Transverse colon (tissue), 3 donors: Measurements from ENCODE around the gene CCL2.

Source experiments
- POLR2A ChIP-seq: fragments of 450-650 bp; IDR thresholded peaks from one replicate; pipeline ENCODE4 v1.6.1; 2016; ENCODE audit warnings: antibody characterized with exemption, mild to moderate bottlenecking, moderate library complexity
- TF ChIP-seq, protein P1 (sequence below), 5 experiments: fragments of 200-600 bp in 3 of 5; fragments of 450-650 bp in 2 of 5; sonication (generic) in 3 of 5; IDR thresholded peaks; 1 replicate in 2 of 5; 2 replicates in 3 of 5; pipeline ENCODE4 v1.5.1; 2016 to 2017; ENCODE audit warnings: antibody characterized with exemption in 5 of 5, inconsistent platforms in 3 of 5, mild to moderate bottlenecking in 2 of 5, moderate library complexity in 1 of 5

DNA sequence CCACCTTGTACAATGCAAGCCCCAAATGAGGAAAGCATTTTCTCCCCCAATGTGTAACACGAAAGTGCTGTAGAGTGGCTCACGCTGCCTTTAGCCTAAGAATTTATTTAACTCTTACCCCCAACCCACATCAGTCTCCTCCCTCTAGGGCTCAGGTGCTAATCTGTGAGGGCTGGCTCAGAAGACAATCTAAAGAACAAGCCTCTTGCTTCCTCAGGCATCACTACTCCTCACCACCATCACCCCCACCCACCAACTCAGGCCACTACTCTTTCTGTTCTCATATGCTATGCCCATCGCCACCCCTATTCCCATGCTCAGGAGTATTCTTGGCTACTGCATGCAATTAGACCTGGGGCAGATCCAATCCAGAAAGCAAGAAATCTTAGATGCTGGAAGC is 3.9 kb upstream of the CCL2 start:
- TF ChIP-seq, protein P1, sequence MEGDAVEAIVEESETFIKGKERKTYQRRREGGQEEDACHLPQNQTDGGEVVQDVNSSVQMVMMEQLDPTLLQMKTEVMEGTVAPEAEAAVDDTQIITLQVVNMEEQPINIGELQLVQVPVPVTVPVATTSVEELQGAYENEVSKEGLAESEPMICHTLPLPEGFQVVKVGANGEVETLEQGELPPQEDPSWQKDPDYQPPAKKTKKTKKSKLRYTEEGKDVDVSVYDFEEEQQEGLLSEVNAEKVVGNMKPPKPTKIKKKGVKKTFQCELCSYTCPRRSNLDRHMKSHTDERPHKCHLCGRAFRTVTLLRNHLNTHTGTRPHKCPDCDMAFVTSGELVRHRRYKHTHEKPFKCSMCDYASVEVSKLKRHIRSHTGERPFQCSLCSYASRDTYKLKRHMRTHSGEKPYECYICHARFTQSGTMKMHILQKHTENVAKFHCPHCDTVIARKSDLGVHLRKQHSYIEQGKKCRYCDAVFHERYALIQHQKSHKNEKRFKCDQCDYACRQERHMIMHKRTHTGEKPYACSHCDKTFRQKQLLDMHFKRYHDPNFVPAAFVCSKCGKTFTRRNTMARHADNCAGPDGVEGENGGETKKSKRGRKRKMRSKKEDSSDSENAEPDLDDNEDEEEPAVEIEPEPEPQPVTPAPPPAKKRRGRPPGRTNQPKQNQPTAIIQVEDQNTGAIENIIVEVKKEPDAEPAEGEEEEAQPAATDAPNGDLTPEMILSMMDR (IDR thresholded peaks at IDR 0.05), result no peak
- no peak for TF ChIP-seq POLR2A
